ENCODE results near the gene AKR1D1. TPM values are rescaled to one million over a fixed set of nuclear protein-coding genes. Genes with fewer than 3 reads are reported as not detected.

AKR1D1 gene
- total RNA-seq, 2 experiments from 2014 or later = not detected

DNA sequence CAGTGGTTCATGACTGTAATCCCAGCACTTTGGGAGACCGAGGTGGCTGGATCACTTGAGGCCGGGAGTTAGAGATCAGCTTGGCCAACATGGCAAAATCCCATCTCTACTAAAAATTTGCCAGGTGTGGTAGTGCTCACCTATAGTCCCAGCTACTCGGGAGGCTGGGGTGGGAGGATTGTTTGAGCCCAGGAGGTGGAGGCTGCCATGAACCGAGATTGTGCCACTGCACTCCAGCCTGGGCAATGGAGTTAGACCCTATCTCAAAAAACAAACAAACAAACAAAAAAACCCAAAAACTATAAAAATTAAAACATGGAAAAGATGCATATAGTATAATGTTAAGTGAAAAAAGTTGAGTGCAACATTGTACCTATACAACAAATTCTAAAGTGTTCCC is 81.4 kb downstream of the AKR1D1 start:
- ChIA-PET POLR2A (no interaction called here), CTCF (interaction anchor here (1.6 kb wide), 1 partner anchor 581 kb away, joined by 9 read pairs; no protein-coding TSS in a partner anchor)
- H3K4me1 Mint-ChIP-seq (ENCODE audit: low read depth) = no peaks in the 10 kb centered on the region
- intact Hi-C loops (cut with micrococcal nuclease) = no loop called here
- DNase-seq = no peak
- no peak overlapping the region for H3K27ac Mint-ChIP-seq
- TF ChIP-seq, protein P1, sequence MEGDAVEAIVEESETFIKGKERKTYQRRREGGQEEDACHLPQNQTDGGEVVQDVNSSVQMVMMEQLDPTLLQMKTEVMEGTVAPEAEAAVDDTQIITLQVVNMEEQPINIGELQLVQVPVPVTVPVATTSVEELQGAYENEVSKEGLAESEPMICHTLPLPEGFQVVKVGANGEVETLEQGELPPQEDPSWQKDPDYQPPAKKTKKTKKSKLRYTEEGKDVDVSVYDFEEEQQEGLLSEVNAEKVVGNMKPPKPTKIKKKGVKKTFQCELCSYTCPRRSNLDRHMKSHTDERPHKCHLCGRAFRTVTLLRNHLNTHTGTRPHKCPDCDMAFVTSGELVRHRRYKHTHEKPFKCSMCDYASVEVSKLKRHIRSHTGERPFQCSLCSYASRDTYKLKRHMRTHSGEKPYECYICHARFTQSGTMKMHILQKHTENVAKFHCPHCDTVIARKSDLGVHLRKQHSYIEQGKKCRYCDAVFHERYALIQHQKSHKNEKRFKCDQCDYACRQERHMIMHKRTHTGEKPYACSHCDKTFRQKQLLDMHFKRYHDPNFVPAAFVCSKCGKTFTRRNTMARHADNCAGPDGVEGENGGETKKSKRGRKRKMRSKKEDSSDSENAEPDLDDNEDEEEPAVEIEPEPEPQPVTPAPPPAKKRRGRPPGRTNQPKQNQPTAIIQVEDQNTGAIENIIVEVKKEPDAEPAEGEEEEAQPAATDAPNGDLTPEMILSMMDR (IDR thresholded peaks at IDR 0.05) = no peak
- H3K9me3 Mint-ChIP-seq = no peaks in the 10 kb centered on the region
- no peaks in the 10 kb centered on the region for H3K36me3 Mint-ChIP-seq (ENCODE audit: low read depth)
- ATAC-seq = no peak
- H3K27me3 Mint-ChIP-seq = no peaks in the 10 kb centered on the region
- no peak overlapping the region for H3K4me3 Mint-ChIP-seq

DNA sequence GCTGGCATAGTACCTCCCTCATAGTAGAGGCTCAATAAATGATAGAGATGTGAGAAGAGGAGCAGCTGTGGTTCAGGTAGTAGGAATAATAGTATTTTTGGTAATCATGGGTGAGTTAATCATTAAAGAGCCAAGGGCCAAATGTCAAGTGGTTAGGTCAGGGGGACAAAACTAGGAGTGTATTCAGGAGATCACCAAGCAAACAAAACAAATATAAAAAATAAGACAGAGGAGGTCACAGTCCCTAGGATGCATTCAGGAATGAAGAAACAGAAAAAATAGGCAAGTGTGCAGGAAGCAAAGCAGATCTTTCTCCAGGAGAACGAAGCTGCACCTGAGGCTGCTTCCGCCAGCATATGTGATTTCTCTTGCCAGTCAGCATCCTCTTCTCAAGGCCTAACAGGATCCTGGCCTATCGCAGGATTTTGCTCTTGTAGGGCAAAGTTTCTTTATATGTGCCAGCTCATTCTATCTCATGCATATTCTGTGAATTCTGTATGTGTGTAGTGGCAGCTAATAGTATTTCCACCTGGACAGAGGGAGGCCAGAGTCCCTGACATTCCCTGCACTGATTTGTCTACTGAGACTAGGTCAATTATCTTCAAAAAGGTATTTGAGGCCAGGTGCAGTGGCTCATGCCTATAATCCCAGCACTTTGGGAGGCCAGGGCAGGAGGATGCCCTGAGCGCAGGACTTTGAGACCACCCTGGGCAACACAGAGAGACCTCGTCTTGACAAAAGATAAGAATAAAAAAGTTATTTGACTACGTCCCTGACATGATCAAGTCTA is 82.7 kb downstream of the AKR1D1 start:
- H3K27ac Mint-ChIP-seq = no peak overlapping the region
- no peaks in the 10 kb centered on the region for H3K27me3 Mint-ChIP-seq
- no peaks in the 10 kb centered on the region for H3K36me3 Mint-ChIP-seq (ENCODE audit: low read depth)
- CTCF ChIA-PET = interaction anchor here (1.6 kb wide), 1 partner anchor 580 kb away, joined by 9 read pairs; no protein-coding TSS in a partner anchor
- ATAC-seq = no peak
- intact Hi-C loops (cut with micrococcal nuclease) = no loop called here
- H3K9me3 Mint-ChIP-seq = peaks cover 2% of the 10 kb centered on the region
- DNase-seq = no peak
- TF ChIP-seq, protein P1 (IDR thresholded peaks at IDR 0.05) = no peak
- no peaks in the 10 kb centered on the region for H3K4me1 Mint-ChIP-seq (ENCODE audit: low read depth)
- no peak overlapping the region for H3K4me3 Mint-ChIP-seq
- POLR2A ChIA-PET = no interaction called here

DNA sequence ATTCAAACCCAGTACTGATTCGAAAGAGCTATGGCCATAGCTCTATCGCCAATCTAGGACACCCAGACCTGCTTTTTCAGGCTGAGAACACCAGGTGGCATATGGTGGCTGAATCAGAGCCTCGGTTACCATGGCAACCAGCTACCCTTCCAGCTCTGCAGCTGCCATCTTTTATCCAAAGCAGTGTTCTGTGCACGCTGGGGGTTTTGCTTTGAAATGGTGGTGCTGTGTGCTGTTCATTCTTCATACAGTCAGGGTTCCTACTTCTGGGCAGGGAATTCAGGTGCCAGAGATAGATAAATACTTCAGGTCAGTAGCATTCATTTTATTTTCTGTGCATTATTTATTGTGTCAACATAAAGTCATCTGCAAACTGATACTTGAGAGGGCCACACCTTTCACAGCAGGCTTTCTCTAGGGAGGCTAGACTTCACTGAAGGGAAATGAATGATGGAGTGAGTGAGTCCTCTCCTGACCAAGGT is 85.4 kb downstream of the AKR1D1 start:
- DNase-seq (peak; percentile 88), ATAC-seq (peak; percentile 99)
- TF ChIP-seq, protein P1 (IDR thresholded peaks at IDR 0.05) = peak; percentile 65
- Mint-ChIP-seq H3K36me3 (ENCODE audit: low read depth) (peaks cover 8% of the 10 kb centered on the region), H3K9me3 (peaks cover 16% of the 10 kb centered on the region), H3K27ac (no peak overlapping the region), H3K4me3 (no peak overlapping the region), H3K27me3 (no peaks in the 10 kb centered on the region), H3K4me1 (ENCODE audit: low read depth) (no peaks in the 10 kb centered on the region)
- intact Hi-C loops (cut with micrococcal nuclease) = loop anchor here (2.0 to 10.0 kb wide), 2 partner anchors 577 to 703 kb away; no protein-coding TSS in a partner anchor
- ChIA-PET CTCF (interaction anchor here (0.6 to 1.8 kb wide), 17 partner anchors 9 to 706 kb away, joined by 3 to 22 read pairs (median 3); no protein-coding TSS in a partner anchor), POLR2A (no interaction called here)

DNA sequence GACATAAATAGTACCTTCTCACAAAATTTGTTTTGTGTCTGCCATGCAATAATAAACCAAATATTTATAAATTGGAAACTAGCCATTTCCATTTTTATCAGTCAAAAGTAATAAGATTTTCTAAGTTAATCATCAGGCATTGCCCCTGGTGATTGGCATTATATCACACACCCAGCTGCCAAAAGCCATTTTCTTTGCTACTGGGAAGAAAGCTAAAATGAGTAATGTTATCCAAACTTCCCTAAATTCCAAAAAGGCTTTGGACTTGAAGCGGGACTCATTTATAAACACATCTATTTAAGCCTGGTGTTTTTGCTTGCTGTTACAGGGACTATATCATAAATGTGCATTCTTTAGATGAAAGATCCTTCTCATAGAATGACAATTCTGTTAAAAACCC is 86.0 kb downstream of the AKR1D1 start:
- DNase-seq = no peak
- TF ChIP-seq, protein P1 (IDR thresholded peaks at IDR 0.05) = no peak
- no peak for ATAC-seq
- ChIA-PET POLR2A (no interaction called here), CTCF (interaction anchor here (0.7 to 1.8 kb wide), 11 partner anchors 8 to 577 kb away, joined by 3 to 22 read pairs (median 4); no protein-coding TSS in a partner anchor)
- Mint-ChIP-seq H3K36me3 (ENCODE audit: low read depth) (peaks cover 8% of the 10 kb centered on the region), H3K27ac (no peak overlapping the region), H3K4me3 (no peak overlapping the region), H3K4me1 (ENCODE audit: low read depth) (no peaks in the 10 kb centered on the region), H3K27me3 (no peaks in the 10 kb centered on the region), H3K9me3 (peaks cover 16% of the 10 kb centered on the region)
- intact Hi-C loops (cut with micrococcal nuclease) = loop anchor here (10.0 kb wide), 1 partner anchor 703 kb away; no protein-coding TSS in a partner anchor

DNA sequence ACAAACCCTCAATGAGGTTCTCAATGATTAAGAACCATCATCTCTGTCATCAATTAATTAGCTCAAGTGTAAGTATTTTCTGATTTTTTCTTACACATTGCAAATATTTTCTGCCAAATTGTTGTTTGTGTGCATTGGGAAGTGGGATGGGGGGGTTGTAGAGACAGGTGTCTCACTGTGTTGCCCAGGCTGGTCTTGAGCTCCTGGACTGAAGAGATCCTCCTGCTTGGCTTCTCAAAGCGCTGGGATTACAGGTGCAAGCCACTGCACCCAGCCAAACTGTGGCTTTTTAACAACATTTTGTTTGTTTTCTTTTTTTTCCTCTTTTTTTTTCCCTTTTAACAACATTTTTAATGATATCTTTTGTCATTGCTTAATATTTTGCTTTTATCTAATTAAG is 87.5 kb downstream of the AKR1D1 start:
- H3K27me3 Mint-ChIP-seq = peaks cover 1% of the 10 kb centered on the region
- peaks cover 8% of the 10 kb centered on the region for H3K36me3 Mint-ChIP-seq (ENCODE audit: low read depth)
- ATAC-seq (no peak), DNase-seq (no peak)
- H3K27ac Mint-ChIP-seq = no peak overlapping the region
- H3K9me3 Mint-ChIP-seq = peaks cover 16% of the 10 kb centered on the region
- intact Hi-C loops (cut with micrococcal nuclease) = loop anchor here (10.0 kb wide), 1 partner anchor 701 kb away; no protein-coding TSS in a partner anchor
- CTCF ChIA-PET = interaction anchor here (1.6 kb wide), 1 partner anchor 575 kb away, joined by 6 read pairs; no protein-coding TSS in a partner anchor
- TF ChIP-seq, protein P1 (IDR thresholded peaks at IDR 0.05) = no peak
- H3K4me3 Mint-ChIP-seq = no peak overlapping the region
- POLR2A ChIA-PET = no interaction called here
- no peaks in the 10 kb centered on the region for H3K4me1 Mint-ChIP-seq (ENCODE audit: low read depth)

Measured in activated CD8-positive, alpha-beta T cell treated with anti-CD3 and anti-CD28 coated beads for 36 hours (primary cell).